ENCODE measurements around the gene EPX.
"Not testable (repeated sequence)": the region's sequence is repeated elsewhere in the genome, so short reads cannot be mapped to it uniquely, and the experiment has no call there.

EPX gene

GRCh38 chr17:58192612-58193011 is at the start of gene EPX:
Gene EPX, plus strand, starts transcription at chr17:58192726. Its CDS starts 121 bp downstream, at chr17:58192847.
- FAIRE-seq (no peak), DNase-seq (ENCODE audit: extremely low spot score, insufficient read length, low read depth) (no peak)

- not testable (repeated sequence) for FAIRE-seq
Observed at GRCh38 chr17:58143335-58143734, 49.2 kb upstream of the EPX start.

GRCh38 chr17:58144801-58145200 is 47.7 kb upstream of the EPX start:
- DNase-seq (ENCODE audit: extremely low spot score, insufficient read length, low read depth) = no peak
- no peak for FAIRE-seq

More at GRCh38 chr17:58143335-58143734, 49.2 kb upstream of the EPX start:
- not testable (repeated sequence) for DNase-seq (ENCODE audit: extremely low spot score, insufficient read length, low read depth)

GRCh38 chr17:58147930-58148434 is 44.5 kb upstream of the EPX start, which contains the start of gene OR4D1:
Gene OR4D1, plus strand, starts transcription at chr17:58148384. Its CDS starts 6,770 bp downstream, at chr17:58155154.
- DNase-seq (ENCODE audit: extremely low spot score, insufficient read length, low read depth) (no peak), FAIRE-seq (no peak)

- FAIRE-seq (no peak), DNase-seq (ENCODE audit: extremely low spot score, insufficient read length, low read depth) (no peak)
Observed at GRCh38 chr17:58148609-58149008, 43.9 kb upstream of the EPX start.

- FAIRE-seq = no peak
- no peak for DNase-seq (ENCODE audit: extremely low spot score, insufficient read length, low read depth)
Observed at GRCh38 chr17:58150394-58150793, 42.1 kb upstream of the EPX start.

GRCh38 chr17:58153046-58153445 is 39.5 kb upstream of the EPX start:
- DNase-seq (ENCODE audit: extremely low spot score, insufficient read length, low read depth) (no peak), FAIRE-seq (no peak)

GRCh38 chr17:58153671-58154070 is 38.9 kb upstream of the EPX start:
- no peak for FAIRE-seq
- no peak for DNase-seq (ENCODE audit: extremely low spot score, insufficient read length, low read depth)

GRCh38 chr17:58156839-58157803 is 35.4 kb upstream of the EPX start:
- no peak for DNase-seq (ENCODE audit: extremely low spot score, insufficient read length, low read depth)
- FAIRE-seq = no peak

GRCh38 chr17:58158181-58158580 is 34.3 kb upstream of the EPX start:
- DNase-seq (ENCODE audit: extremely low spot score, insufficient read length, low read depth) = no peak
- FAIRE-seq = no peak

GRCh38 chr17:58161566-58161965 is 31.0 kb upstream of the EPX start:
- no peak for FAIRE-seq
- no peak for DNase-seq (ENCODE audit: extremely low spot score, insufficient read length, low read depth)

GRCh38 chr17:58165981-58166380 is 26.5 kb upstream of the EPX start:
- FAIRE-seq (no peak), DNase-seq (ENCODE audit: extremely low spot score, insufficient read length, low read depth) (no peak)

GRCh38 chr17:58166682-58167081 is 25.8 kb upstream of the EPX start, which contains the start of gene OR4D2:
Gene OR4D2, plus strand, starts transcription at chr17:58166982. Its CDS starts 2,674 bp downstream, at chr17:58169656.
- FAIRE-seq = no peak
- DNase-seq (ENCODE audit: extremely low spot score, insufficient read length, low read depth) = no peak

- FAIRE-seq (no peak), DNase-seq (ENCODE audit: extremely low spot score, insufficient read length, low read depth) (no peak)
Observed at GRCh38 chr17:58170622-58171021, 21.9 kb upstream of the EPX start.

- DNase-seq (ENCODE audit: extremely low spot score, insufficient read length, low read depth) (no peak), FAIRE-seq (peak; percentile 21)
Observed at GRCh38 chr17:58172369-58173071, 20.0 kb upstream of the EPX start.

- FAIRE-seq (no peak), DNase-seq (ENCODE audit: extremely low spot score, insufficient read length, low read depth) (no peak)
Observed at GRCh38 chr17:58174871-58175270, 17.7 kb upstream of the EPX start.

- no peak for FAIRE-seq
- DNase-seq (ENCODE audit: extremely low spot score, insufficient read length, low read depth) = no peak
Observed at GRCh38 chr17:58176200-58176599, 16.3 kb upstream of the EPX start.

- DNase-seq (ENCODE audit: extremely low spot score, insufficient read length, low read depth) = no peak
- no peak for FAIRE-seq
Observed at GRCh38 chr17:58181796-58182195, 10.7 kb upstream of the EPX start.

- DNase-seq (ENCODE audit: extremely low spot score, insufficient read length, low read depth) = no peak
- no peak for FAIRE-seq
Observed at GRCh38 chr17:58183514-58183913, 9.0 kb upstream of the EPX start.

- FAIRE-seq = no peak
- no peak for DNase-seq (ENCODE audit: extremely low spot score, insufficient read length, low read depth)
Observed at GRCh38 chr17:58184308-58184985, 8.1 kb upstream of the EPX start.

Data from GM18507 (cell line).